BJ (cell line): ENCODE measurements around the gene CENPN. TPM values are rescaled to one million over a fixed set of nuclear protein-coding genes. Genes with fewer than 3 reads are reported as not detected.

Source experiments
- CTCF ChIA-PET: fragments of 350-600 bp; formaldehyde crosslinking; extraction: SDS; loops from one replicate; lab custom pipeline; 2021; ENCODE audit warnings: antibody characterized with exemption, inconsistent platforms; lab: Yijun Ruan, JAX
- POLR2A ChIA-PET: fragments of 300-600 bp; sonication (Branson Sonifier 250); formaldehyde crosslinking; extraction: SDS; loops from one replicate; lab custom pipeline; 2021; ENCODE audit warnings: antibody characterized with exemption; lab: Charles Lee
- DNase-seq: peaks from one replicate; pipeline ENCODE4 v3.0.0-alpha.2; 2011; ENCODE audit warnings: low read depth
- H3K27me3 ChIP-seq: 2 replicates; pipeline ENCODE4 v1.6.0; 2011; ENCODE audit warnings: low read length; ENCODE audit not compliant: control insufficient read depth, insufficient read depth
- H3K36me3 ChIP-seq: 2 replicates; pipeline ENCODE4 v1.5.1; 2011; ENCODE audit warnings: low read length; ENCODE audit not compliant: control insufficient read depth, insufficient read depth
- H3K4me3 ChIP-seq: 2 replicates; pipeline ENCODE4 v1.5.1; 2011; ENCODE audit warnings: low read depth, mild to moderate bottlenecking, control low read depth, low read length
- CTCF ChIP-seq: IDR thresholded peaks from 2 replicates; pipeline ENCODE4 v1.5.1; 2011; ENCODE audit warnings: low read depth, mild to moderate bottlenecking, control low read depth, inconsistent platforms, low read length, moderate library complexity; ENCODE audit not compliant: insufficient read depth
- polyA plus RNA-seq: library from polyadenylated mRNA; depleted of rRNA; stranded (reverse); fragments of >200 nt; gene quantifications from 2 replicates; pipeline ENCODE4 v1.2.3, GENCODE V29; 2011

CENPN gene
- polyA plus RNA-seq, 1 experiment: 24.8 TPM

DNA sequence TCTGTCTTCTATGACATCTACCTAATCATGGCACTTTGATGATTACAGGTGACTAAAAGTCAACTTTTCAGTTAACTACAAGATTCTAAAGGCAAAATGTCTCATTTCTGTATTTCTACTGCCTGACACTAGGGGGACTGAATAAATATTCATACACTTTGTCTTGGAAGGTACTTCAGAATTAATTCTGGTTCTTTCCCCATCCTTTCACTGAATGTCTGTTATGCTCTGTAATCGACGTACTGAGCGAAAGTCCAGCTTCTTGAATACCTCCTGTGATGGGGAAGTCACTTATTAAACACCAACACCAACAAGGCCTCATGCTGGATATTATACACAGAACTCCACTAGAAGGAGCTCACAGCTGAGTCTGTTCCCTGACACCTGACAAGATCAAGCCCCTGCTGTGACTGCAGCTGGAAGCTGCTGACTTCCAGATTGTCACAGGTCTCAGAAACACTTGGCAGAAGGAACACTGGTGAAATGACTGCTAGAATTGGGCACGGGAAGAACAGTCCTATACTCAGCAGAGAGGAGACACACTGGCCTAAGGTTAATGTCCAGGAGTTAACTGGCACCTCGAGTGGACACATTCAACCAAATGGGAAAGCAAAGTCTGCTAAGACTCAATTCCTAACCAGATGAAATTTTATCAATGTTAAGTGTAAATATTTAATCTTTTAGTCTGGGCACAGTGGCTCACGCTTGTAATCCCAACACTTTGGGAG lies 32.2 kb upstream of the CENPN start:
- no peak overlapping the region for H3K4me3 ChIP-seq
- no peak for DNase-seq
- no peaks in the 10 kb centered on the region for H3K27me3 ChIP-seq
- ChIA-PET POLR2A (interaction anchor here (0.6 kb wide), 2 partner anchors 11 to 744 kb away, joined by 3 to 14 read pairs; no protein-coding TSS in a partner anchor), CTCF (interaction anchor here (0.8 to 1.7 kb wide), 8 partner anchors 9 to 61 kb away, joined by 3 to 6 read pairs (median 4); partner anchors contain the start of genes ATMIN, CENPN and CMC2)
- TF ChIP-seq CTCF: peak; percentile 36
- no peaks in the 10 kb centered on the region for H3K36me3 ChIP-seq

DNA sequence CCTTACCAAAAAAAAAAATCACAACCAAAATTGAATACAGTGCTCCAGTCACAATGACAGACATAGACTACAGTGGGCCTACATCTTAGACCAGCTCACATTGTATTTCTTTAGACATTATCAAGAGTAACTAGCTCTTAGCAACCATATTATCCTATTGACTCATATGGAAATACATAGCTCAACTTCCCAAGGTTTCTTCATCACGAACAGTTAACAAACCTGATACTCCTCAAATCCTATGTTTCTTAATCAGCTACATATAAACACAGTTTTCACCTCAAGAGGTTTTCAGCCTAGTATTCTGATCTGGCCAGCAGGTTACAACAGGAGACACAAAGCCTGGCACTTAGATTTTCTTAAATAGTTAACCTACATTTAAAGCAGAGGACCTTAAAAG lies 30.1 kb upstream of the CENPN start:
- TF ChIP-seq CTCF: no peak
- CTCF ChIA-PET: no interaction called here
- POLR2A ChIA-PET: no interaction called here
- DNase-seq: no peak
- no peaks in the 10 kb centered on the region for H3K36me3 ChIP-seq
- no peaks in the 10 kb centered on the region for H3K27me3 ChIP-seq
- H3K4me3 ChIP-seq: no peak overlapping the region

- ChIA-PET POLR2A (no interaction called here), CTCF (no interaction called here)
- no peak for DNase-seq
- no peak for TF ChIP-seq CTCF
- Histone ChIP-seq H3K27me3 (no peaks in the 10 kb centered on the region), H3K4me3 (no peak overlapping the region), H3K36me3 (no peaks in the 10 kb centered on the region)
Measured at GRCh38 chr16:80981103-80981502, 25.9 kb upstream of the CENPN start.

DNA sequence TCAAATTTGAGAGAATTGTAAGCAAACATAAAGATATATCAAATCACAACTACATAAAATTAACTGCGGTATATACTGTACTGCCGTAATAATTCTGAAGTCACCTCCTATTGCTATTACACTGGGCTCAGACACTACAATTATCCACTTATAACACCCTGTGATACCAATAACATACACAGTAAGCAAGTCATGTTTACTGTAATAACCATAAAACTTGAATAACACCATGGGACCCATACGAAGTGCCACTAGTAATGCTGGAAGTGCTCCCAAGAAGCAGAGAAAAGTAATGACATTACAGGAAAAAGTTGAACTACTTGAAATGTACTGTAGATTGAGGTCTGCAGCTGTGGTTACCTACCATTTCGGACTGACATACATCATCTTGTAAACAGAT lies 24.4 kb upstream of the CENPN start:
- CTCF ChIA-PET: no interaction called here
- Histone ChIP-seq H3K27me3 (no peaks in the 10 kb centered on the region), H3K36me3 (no peaks in the 10 kb centered on the region), H3K4me3 (no peak overlapping the region)
- TF ChIP-seq CTCF: no peak
- POLR2A ChIA-PET: no interaction called here
- no peak for DNase-seq

DNA sequence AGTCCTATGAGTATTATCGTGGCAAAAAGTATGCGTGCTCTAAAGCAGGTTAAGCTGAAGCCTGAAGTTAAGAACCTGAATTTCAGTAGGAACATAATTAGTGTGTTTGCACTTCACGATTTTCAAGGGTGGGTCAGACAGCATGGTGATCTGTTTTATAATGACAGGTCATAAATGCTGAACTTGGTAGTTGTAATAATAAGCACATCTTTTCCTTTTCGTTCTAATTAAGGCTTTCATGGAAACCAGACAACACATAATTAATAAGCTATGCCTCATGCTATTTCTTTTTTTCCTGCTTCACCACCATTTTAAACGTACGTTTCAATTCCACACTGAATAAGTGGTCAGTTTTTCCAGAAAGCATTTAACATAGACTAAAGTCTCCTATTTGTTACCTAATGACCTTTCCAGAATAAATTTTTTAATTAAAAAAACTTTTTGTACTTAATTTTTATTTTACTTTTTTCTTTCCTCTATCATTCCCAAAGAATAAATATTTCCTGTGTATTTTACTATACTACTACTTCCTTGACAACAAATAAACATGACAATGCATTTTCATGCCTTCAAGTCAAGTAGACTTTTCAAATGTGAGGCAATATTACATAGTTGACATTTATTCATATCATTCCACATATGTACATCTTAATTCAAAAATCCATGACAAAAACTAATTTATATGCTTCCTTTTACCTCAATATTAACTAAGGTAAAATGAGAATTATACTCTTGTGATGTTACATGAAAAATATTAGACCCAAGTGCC lies 22.7 kb upstream of the CENPN start:
- ChIA-PET POLR2A (no interaction called here), CTCF (no interaction called here)
- no peak for TF ChIP-seq CTCF
- H3K36me3 ChIP-seq: no peaks in the 10 kb centered on the region
- DNase-seq: no peak
- H3K4me3 ChIP-seq: no peak overlapping the region
- H3K27me3 ChIP-seq: no peaks in the 10 kb centered on the region
